Measurements from ENCODE around the gene ROCK2.

ROCK2 gene

GRCh38 chr2:11344342-11344955, at the start of gene ROCK2:
Gene ROCK2 (minus strand): TSS chr2:11344636. CDS start chr2:11344136, 500 bp downstream.
- DNase-seq, result peak; percentile 71

- DNase-seq, result no peak
Observed at GRCh38 chr2:11393711-11394236, 49.3 kb upstream of the ROCK2 start.

- DNase-seq, result no peak
Observed at GRCh38 chr2:11391942-11392266, 47.5 kb upstream of the ROCK2 start.

- no peak for DNase-seq
Observed at GRCh38 chr2:11390399-11390658, 45.9 kb upstream of the ROCK2 start.

GRCh38 chr2:11389551-11390398, 45.3 kb upstream of the ROCK2 start:
- no peak for DNase-seq

- no peak for DNase-seq
Observed at GRCh38 chr2:11389052-11389420, 44.6 kb upstream of the ROCK2 start.

- no peak for DNase-seq
Observed at GRCh38 chr2:11388262-11389051, 44.0 kb upstream of the ROCK2 start.

- no peak for DNase-seq
Observed at GRCh38 chr2:11387843-11388242, 43.4 kb upstream of the ROCK2 start.

- DNase-seq, result no peak
Observed at GRCh38 chr2:11387100-11387390, 42.6 kb upstream of the ROCK2 start.

- DNase-seq, result no peak
Observed at GRCh38 chr2:11385847-11386246, 41.4 kb upstream of the ROCK2 start.

GRCh38 chr2:11385216-11385615, 40.8 kb upstream of the ROCK2 start:
- DNase-seq, result no peak

GRCh38 chr2:11379558-11379957, 35.1 kb upstream of the ROCK2 start:
- no peak for DNase-seq

GRCh38 chr2:11377928-11378545, 33.6 kb upstream of the ROCK2 start:
- DNase-seq, result no peak

GRCh38 chr2:11376071-11376470, 31.6 kb upstream of the ROCK2 start:
- DNase-seq, result no peak

- no peak for DNase-seq
Observed at GRCh38 chr2:11375689-11376027, 31.2 kb upstream of the ROCK2 start.

- no peak for DNase-seq
Observed at GRCh38 chr2:11375025-11375688, 30.7 kb upstream of the ROCK2 start.

- DNase-seq, result no peak
Observed at GRCh38 chr2:11373096-11373495, 28.7 kb upstream of the ROCK2 start.

- DNase-seq, result no peak
Observed at GRCh38 chr2:11371092-11371937, 26.9 kb upstream of the ROCK2 start.

- DNase-seq, result no peak
Observed at GRCh38 chr2:11370377-11371091, 26.1 kb upstream of the ROCK2 start.

- DNase-seq, result no peak
Observed at GRCh38 chr2:11368059-11368572, 23.7 kb upstream of the ROCK2 start.

GRCh38 chr2:11367170-11367730, 22.8 kb upstream of the ROCK2 start:
- DNase-seq, result no peak

All from CD4-positive, alpha-beta T cell treated with Interleukin-15 for 1 hour (primary cell).